ENCODE data around the gene ADAR. TPM values are rescaled to one million over a fixed set of nuclear protein-coding genes. Genes with fewer than 3 reads are reported as not detected.

ADAR gene
- polyA plus RNA-seq, 1 donor (not counting 4 experiments of a cell fraction or from before 2014, with no cell fraction given), result 148 TPM

DNA sequence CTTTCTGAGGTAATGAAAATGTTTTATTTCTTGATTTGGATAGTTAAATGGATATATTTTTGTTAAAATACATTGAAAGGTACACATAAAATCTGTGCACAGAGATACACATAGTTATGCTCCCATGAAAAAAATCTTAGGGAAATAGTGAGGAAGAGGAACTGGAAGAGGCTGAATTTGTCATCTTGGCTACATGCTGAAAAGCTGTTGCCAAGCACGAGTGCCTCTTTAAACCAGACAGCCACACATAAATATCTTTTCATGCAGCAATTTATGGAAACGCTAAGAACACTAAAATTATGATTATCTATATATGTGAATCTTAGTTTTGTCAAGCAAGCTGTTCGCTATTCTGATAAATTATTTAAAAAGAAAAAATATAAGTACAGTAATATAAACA lies 12.8 kb upstream of the ADAR start:
- dilution Hi-C loops (cut with MboI; ENCODE audit: extremely low pct_ligation_motif_present, low sequenced_read_pairs), result no loop called here
- H3K4me1 ChIP-seq (ENCODE audit: control insufficient read depth, extremely low read depth, insufficient read depth, low read length), result peaks cover 21% of the 10 kb centered on the region
- H3K9ac ChIP-seq (ENCODE audit: control insufficient read depth, extremely low read depth, insufficient read depth, low read length), result no peak overlapping the region
- no peaks in the 10 kb centered on the region for H3K9me1 ChIP-seq (ENCODE audit: control insufficient read depth, extremely low read depth, insufficient read depth, low read length)
- H3K36me3 ChIP-seq (ENCODE audit: control insufficient read depth in 2 of 2, extremely low read depth in 1 of 2, insufficient read depth in 2 of 2, low read length in 2 of 2), result no peaks in the 10 kb centered on the region
- FAIRE-seq (no peak), DNase-seq (ENCODE audit: low read depth, low spot score) (no peak)
- no peak overlapping the region for H3K27ac ChIP-seq (ENCODE audit: control insufficient read depth, insufficient read depth, low read length)
- TF ChIP-seq, protein P1, sequence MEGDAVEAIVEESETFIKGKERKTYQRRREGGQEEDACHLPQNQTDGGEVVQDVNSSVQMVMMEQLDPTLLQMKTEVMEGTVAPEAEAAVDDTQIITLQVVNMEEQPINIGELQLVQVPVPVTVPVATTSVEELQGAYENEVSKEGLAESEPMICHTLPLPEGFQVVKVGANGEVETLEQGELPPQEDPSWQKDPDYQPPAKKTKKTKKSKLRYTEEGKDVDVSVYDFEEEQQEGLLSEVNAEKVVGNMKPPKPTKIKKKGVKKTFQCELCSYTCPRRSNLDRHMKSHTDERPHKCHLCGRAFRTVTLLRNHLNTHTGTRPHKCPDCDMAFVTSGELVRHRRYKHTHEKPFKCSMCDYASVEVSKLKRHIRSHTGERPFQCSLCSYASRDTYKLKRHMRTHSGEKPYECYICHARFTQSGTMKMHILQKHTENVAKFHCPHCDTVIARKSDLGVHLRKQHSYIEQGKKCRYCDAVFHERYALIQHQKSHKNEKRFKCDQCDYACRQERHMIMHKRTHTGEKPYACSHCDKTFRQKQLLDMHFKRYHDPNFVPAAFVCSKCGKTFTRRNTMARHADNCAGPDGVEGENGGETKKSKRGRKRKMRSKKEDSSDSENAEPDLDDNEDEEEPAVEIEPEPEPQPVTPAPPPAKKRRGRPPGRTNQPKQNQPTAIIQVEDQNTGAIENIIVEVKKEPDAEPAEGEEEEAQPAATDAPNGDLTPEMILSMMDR (optimal IDR thresholded peaks at IDR 0.05 in 1 of 3, IDR thresholded peaks at IDR 0.05 in 1 of 3, conservative IDR thresholded peaks at IDR 0.05 in 1 of 3; ENCODE audit: extremely low read depth in 1 of 3, insufficient read depth in 2 of 3, low read length in 3 of 3), result no peak
- TF ChIP-seq EZH2 (IDR thresholded peaks at IDR 0.05; ENCODE audit: low read length), result no peak
- peaks cover 92% of the 10 kb centered on the region for H3K79me2 ChIP-seq (ENCODE audit: control insufficient read depth, insufficient read depth, low read length)
- peaks cover 8% of the 10 kb centered on the region for H4K20me1 ChIP-seq (ENCODE audit: control insufficient read depth, extremely low read depth, insufficient read depth, low read length)
- H3K9me3 ChIP-seq (ENCODE audit: control insufficient read depth, low read depth, low read length), result no peaks in the 10 kb centered on the region
- no peaks in the 10 kb centered on the region for H3K27me3 ChIP-seq (ENCODE audit: control insufficient read depth, extremely low read depth, insufficient read depth, low read length)
- H2AFZ ChIP-seq (ENCODE audit: control insufficient read depth, low read length), result no peak overlapping the region
- H3K4me3 ChIP-seq (ENCODE audit: control insufficient read depth in 2 of 3, extremely low read depth in 1 of 3, insufficient read depth in 2 of 3, low read depth in 1 of 3, low read length in 3 of 3), result no peak overlapping the region
- H3K4me2 ChIP-seq (ENCODE audit: control insufficient read depth, extremely low read depth, insufficient read depth, low read depth, low read length), result no peak overlapping the region

DNA sequence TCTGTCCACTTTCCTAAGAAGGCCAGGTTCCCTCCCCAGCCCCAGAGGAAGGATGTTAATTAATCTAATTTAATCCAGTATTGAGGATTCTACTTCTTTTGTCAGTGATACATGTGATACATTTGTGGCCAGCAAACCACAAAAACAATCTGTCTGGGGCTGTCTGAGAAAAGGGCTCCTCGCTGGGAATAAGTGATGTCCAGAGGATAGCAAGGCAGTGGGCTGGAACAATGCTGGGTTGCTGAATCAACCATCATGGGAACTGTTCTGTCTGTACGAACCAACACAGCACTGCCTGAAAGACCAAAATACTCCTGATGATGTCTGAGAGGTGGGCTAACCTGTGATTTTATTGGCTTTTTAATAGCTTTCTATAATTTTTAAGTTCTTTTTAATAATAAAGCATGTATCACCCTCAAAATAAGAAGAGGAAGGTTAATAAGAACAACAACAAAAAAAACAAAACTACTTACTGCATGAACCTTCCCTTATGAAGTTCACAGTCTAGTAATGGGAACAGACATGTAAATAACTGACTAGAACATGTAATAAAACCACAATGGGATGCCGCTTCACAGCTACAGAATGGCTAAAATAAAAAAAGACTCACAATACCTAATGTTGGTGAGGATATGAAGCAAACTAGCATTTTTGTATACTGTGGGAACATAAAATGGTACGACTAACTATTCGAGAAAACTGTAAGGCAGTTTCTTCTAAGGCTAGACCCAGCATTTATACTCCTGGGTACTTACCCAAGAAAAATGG lies 11.4 kb upstream of the ADAR start:
- dilution Hi-C loops (cut with MboI; ENCODE audit: extremely low pct_ligation_motif_present, low sequenced_read_pairs), result no loop called here
- H3K27ac ChIP-seq (ENCODE audit: control insufficient read depth, insufficient read depth, low read length), result no peak overlapping the region

More for the DNA sequence above, 11.4 kb upstream of the ADAR start:
- H3K36me3 ChIP-seq (ENCODE audit: control insufficient read depth in 2 of 2, extremely low read depth in 1 of 2, insufficient read depth in 2 of 2, low read length in 2 of 2), result no peaks in the 10 kb centered on the region
- H3K9me1 ChIP-seq (ENCODE audit: control insufficient read depth, extremely low read depth, insufficient read depth, low read length), result no peaks in the 10 kb centered on the region
- no peaks in the 10 kb centered on the region for H3K9me3 ChIP-seq (ENCODE audit: control insufficient read depth, low read depth, low read length)
- H4K20me1 ChIP-seq (ENCODE audit: control insufficient read depth, extremely low read depth, insufficient read depth, low read length), result peaks cover 8% of the 10 kb centered on the region
- H3K9ac ChIP-seq (ENCODE audit: control insufficient read depth, extremely low read depth, insufficient read depth, low read length), result no peak overlapping the region
- peaks cover 16% of the 10 kb centered on the region for H3K4me1 ChIP-seq (ENCODE audit: control insufficient read depth, extremely low read depth, insufficient read depth, low read length)
- no peak overlapping the region for H3K4me3 ChIP-seq (ENCODE audit: control insufficient read depth in 2 of 3, extremely low read depth in 1 of 3, insufficient read depth in 2 of 3, low read depth in 1 of 3, low read length in 3 of 3)
- H2AFZ ChIP-seq (ENCODE audit: control insufficient read depth, low read length), result no peak overlapping the region
- no peak overlapping the region for H3K4me2 ChIP-seq (ENCODE audit: control insufficient read depth, extremely low read depth, insufficient read depth, low read depth, low read length)
- H3K27me3 ChIP-seq (ENCODE audit: control insufficient read depth, extremely low read depth, insufficient read depth, low read length), result no peaks in the 10 kb centered on the region
- TF ChIP-seq, protein P1 (optimal IDR thresholded peaks at IDR 0.05 in 1 of 3, IDR thresholded peaks at IDR 0.05 in 1 of 3, conservative IDR thresholded peaks at IDR 0.05 in 1 of 3; ENCODE audit: extremely low read depth in 1 of 3, insufficient read depth in 2 of 3, low read length in 3 of 3), result no peak
- TF ChIP-seq EZH2 (IDR thresholded peaks at IDR 0.05; ENCODE audit: low read length), result no peak
- DNase-seq (ENCODE audit: low read depth, low spot score) (no peak), FAIRE-seq (no peak)
- H3K79me2 ChIP-seq (ENCODE audit: control insufficient read depth, insufficient read depth, low read length), result peaks cover 92% of the 10 kb centered on the region
